K562 (cell line): ENCODE data around the gene HOXB3. TPM values are rescaled to one million over a fixed set of nuclear protein-coding genes. Genes with fewer than 3 reads are reported as not detected.
A peak's percentile ranks its signal among the peaks of the same experiment; 100 is the strongest.

ENCODE experiments used
- CHD1 ChIP-seq: fragments of 200-600 bp; sonication (generic); IDR thresholded peaks from one replicate; pipeline ENCODE4 v1.6.1; 2012; ENCODE audit warnings: mild to moderate bottlenecking, moderate library complexity, low read length, inconsistent platforms
- CHD2 ChIP-seq: IDR thresholded peaks from 2 replicates; pipeline ENCODE4 v1.6.1; 2011; ENCODE audit warnings: low read depth, low read length
- FOXJ2 ChIP-seq: fragments of 200-800 bp; sonication (Bioruptor generic); IDR thresholded peaks from 2 replicates; pipeline ENCODE4 v1.6.1; 2016; ENCODE audit warnings: missing genetic modification characterization, missing compliant biosample characterization
- NFE2L1 ChIP-seq: fragments of 450-650 bp; IDR thresholded peaks from 2 replicates; pipeline ENCODE4 v1.6.1; 2016; ENCODE audit warnings: missing genetic modification characterization, low read depth, mild to moderate bottlenecking, missing compliant biosample characterization, moderate library complexity, borderline replicate concordance
- PRPF4 ChIP-seq: fragments of 200-400 bp; formaldehyde crosslinking; IDR thresholded peaks from one replicate; pipeline ENCODE4 v1.6.1; 2017; ENCODE audit warnings: low read length, low read depth, mild to moderate bottlenecking; ENCODE audit not compliant: insufficient read depth, poor library complexity, severe bottlenecking
- SLC30A9 ChIP-seq: fragments of 250-450 bp; sonication (Bioruptor Pico); IDR thresholded peaks from 2 replicates; pipeline ENCODE4 v1.8.0; 2022; ENCODE audit warnings: mild to moderate bottlenecking, moderate library complexity
- SREBF1 ChIP-seq: fragments of 150-350 bp; IDR thresholded peaks from 2 replicates; pipeline ENCODE4 v1.6.1; 2014; ENCODE audit warnings: antibody characterized with exemption, low read depth, low read length, borderline replicate concordance
- polyA plus RNA-seq, 8 experiments: library from polyadenylated mRNA; depleted of rRNA in 4 of 8; stranded (reverse) in 5 of 8; unstranded in 3 of 8; fragments of >200 nt; fragmentation: Nextera tagmentation in 2 of 8; fragmentation: Illumina TruSeq in 1 of 8; extraction: Ambion mirVana in 2 of 8; extraction: Trizol in 1 of 8; gene quantifications; 2 replicates each; pipeline versions ENCODE4 v1.2.1 to v1.2.3, GENCODE V29; 2011 to 2014; ENCODE audit warnings: inconsistent platforms in 1 of 8, missing spikeins in 1 of 8
- total RNA-seq, 7 experiments: library from RNA; depleted of rRNA in 6 of 7; stranded (reverse); fragments of >200 nt in 6 of 7; fragmentation: Illumina TruSeq in 2 of 7; extraction: Trizol in 2 of 7; gene quantifications; 2 replicates each; pipeline versions ENCODE4 v1.2.1 to v1.2.3, GENCODE V29; 2011 to 2021; ENCODE audit warnings: low replicate concordance in 1 of 7
- TF ChIP-seq, protein P1 (sequence below), 2 experiments: fragments of 450-650 bp; IDR thresholded peaks; 2 replicates each; pipeline ENCODE4 v1.6.1; 2016
- TF ChIP-seq, protein P2 (sequence below): fragments of 150-350 bp; conservative IDR thresholded peaks from 2 replicates; pipeline ENCODE4 v1.6.1; 2014; ENCODE audit warnings: low read length

Gene HOXB3
- total and polyA plus RNA-seq, 9 of the 15 experiments (the other 6 are each of a cell fraction or from before 2014, with no cell fraction given): 2.4 to 41.3 (median 20.2) TPM

DNA sequence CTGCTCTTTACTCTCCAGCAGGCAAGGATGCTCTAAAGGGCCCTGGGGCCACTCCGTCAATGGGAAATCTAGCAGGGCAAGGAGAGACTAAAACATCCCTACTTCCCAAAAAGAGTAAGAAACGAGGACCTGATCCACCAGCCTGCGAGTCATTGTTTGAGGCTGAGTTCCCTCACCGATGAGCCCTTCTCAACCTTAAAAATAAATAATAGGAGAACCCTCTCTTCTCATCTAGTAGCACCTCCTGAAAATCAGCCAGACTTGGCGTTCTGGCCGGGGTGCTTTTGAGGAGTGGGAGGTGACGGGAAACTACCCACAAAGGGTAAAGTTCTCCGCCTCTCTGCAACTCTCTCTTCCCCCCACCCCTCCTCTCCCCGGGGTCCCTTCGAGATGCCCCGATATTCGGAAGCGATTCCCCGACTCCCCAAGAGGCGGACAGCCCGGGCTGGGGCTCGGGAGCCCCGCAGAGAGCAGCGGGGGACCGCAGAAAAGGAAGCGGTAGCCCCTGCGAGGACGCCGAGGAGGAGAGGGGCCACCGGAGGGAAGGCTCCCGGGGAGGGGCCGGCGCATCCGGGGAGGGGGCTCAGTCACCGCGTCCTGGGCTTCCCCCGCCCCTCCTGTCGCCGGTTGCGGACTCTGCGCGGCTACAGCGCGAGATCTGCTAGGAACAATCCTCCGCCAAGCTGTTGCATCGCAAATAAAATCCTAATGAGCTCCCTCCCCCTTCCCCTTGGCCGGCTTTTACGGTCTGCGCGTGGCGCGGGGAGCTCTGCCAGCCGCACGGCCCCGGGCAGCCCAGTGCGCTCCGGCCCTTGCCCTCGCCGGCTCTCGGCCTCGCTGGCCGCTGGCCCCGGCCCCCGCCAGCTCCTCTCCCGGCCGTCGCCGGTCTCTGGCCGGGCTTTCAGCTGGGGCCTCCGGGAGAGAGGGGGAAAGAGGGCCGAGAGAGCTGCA, 34.8 kb upstream of the HOXB3 start (continued):
- TF ChIP-seq FOXJ2 (tag) (no peak), CHD2 (no peak), CHD1 (peak; percentile 98), NFE2L1 (tag) (no peak), SREBF1 (no peak), SLC30A9 (CRISPR knock-in tag) (no peak), PRPF4 (peak; percentile 70)
- TF ChIP-seq, protein P1, sequence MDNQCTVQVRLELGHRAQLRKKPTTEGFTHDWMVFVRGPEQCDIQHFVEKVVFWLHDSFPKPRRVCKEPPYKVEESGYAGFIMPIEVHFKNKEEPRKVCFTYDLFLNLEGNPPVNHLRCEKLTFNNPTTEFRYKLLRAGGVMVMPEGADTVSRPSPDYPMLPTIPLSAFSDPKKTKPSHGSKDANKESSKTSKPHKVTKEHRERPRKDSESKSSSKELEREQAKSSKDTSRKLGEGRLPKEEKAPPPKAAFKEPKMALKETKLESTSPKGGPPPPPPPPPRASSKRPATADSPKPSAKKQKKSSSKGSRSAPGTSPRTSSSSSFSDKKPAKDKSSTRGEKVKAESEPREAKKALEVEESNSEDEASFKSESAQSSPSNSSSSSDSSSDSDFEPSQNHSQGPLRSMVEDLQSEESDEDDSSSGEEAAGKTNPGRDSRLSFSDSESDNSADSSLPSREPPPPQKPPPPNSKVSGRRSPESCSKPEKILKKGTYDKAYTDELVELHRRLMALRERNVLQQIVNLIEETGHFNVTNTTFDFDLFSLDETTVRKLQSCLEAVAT (IDR thresholded peaks at IDR 0.05): peak in 1 of 2 experiments; percentile 61; a peak in 1 of 4 replicates
- TF ChIP-seq, protein P2, sequence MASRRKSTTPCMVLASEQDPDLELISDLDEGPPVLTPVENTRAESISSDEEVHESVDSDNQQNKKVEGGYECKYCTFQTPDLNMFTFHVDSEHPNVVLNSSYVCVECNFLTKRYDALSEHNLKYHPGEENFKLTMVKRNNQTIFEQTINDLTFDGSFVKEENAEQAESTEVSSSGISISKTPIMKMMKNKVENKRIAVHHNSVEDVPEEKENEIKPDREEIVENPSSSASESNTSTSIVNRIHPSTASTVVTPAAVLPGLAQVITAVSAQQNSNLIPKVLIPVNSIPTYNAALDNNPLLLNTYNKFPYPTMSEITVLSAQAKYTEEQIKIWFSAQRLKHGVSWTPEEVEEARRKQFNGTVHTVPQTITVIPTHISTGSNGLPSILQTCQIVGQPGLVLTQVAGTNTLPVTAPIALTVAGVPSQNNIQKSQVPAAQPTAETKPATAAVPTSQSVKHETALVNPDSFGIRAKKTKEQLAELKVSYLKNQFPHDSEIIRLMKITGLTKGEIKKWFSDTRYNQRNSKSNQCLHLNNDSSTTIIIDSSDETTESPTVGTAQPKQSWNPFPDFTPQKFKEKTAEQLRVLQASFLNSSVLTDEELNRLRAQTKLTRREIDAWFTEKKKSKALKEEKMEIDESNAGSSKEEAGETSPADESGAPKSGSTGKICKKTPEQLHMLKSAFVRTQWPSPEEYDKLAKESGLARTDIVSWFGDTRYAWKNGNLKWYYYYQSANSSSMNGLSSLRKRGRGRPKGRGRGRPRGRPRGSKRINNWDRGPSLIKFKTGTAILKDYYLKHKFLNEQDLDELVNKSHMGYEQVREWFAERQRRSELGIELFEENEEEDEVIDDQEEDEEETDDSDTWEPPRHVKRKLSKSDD: no peak
